ENCODE data around the gene LINC00237.

DNA sequence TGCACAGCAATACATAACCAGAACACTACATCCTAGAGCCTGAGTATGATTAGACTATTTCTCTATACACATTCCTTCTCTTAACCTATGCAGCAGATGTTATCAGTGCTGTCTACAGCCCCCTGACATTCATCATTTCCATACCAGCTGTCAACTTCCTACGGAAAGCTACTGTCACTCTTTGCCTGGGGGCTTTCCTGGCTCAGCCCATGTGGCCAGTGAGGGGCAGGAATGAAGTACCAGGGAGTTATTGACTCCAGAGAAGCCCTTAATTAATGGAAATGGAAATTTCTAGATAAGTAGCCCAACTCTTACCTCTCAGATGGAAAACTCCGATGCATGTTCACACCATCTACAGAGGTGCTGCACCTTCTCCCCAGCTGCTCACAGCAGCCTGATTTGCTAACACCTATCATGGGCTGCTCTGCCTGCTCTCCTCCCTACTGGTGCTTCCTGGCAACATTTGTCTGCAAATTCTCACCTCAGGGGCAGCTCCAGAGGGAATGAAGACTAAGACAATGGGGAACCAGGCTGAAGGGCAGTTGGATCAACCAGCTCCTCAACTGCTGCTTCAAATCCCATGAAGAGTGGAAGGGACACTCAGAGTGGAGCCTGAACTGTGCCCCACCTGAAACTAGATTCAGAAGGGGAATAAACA lies 59.6 kb downstream of the LINC00237 start:
- no peak for TF ChIP-seq TAF1 (conservative IDR thresholded peaks at IDR 0.05)
- TF ChIP-seq, protein P1, sequence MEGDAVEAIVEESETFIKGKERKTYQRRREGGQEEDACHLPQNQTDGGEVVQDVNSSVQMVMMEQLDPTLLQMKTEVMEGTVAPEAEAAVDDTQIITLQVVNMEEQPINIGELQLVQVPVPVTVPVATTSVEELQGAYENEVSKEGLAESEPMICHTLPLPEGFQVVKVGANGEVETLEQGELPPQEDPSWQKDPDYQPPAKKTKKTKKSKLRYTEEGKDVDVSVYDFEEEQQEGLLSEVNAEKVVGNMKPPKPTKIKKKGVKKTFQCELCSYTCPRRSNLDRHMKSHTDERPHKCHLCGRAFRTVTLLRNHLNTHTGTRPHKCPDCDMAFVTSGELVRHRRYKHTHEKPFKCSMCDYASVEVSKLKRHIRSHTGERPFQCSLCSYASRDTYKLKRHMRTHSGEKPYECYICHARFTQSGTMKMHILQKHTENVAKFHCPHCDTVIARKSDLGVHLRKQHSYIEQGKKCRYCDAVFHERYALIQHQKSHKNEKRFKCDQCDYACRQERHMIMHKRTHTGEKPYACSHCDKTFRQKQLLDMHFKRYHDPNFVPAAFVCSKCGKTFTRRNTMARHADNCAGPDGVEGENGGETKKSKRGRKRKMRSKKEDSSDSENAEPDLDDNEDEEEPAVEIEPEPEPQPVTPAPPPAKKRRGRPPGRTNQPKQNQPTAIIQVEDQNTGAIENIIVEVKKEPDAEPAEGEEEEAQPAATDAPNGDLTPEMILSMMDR (IDR thresholded peaks at IDR 0.05; ENCODE audit: low read depth, low read length, missing input control): no peak
- TF ChIP-seq YY1 (IDR thresholded peaks at IDR 0.05): no peak
- TF ChIP-seq, protein P2, sequence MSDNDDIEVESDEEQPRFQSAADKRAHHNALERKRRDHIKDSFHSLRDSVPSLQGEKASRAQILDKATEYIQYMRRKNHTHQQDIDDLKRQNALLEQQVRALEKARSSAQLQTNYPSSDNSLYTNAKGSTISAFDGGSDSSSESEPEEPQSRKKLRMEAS (IDR thresholded peaks at IDR 0.05): no peak
- TF ChIP-seq, protein P3, sequence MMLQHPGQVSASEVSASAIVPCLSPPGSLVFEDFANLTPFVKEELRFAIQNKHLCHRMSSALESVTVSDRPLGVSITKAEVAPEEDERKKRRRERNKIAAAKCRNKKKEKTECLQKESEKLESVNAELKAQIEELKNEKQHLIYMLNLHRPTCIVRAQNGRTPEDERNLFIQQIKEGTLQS (IDR thresholded peaks at IDR 0.05): no peak
- TF ChIP-seq NR2F2 (IDR thresholded peaks at IDR 0.05): no peak
- TF ChIP-seq JUND (IDR thresholded peaks at IDR 0.05): no peak
- no peak for TF ChIP-seq FOXA1 (IDR thresholded peaks at IDR 0.05)
- TF ChIP-seq, protein P4, sequence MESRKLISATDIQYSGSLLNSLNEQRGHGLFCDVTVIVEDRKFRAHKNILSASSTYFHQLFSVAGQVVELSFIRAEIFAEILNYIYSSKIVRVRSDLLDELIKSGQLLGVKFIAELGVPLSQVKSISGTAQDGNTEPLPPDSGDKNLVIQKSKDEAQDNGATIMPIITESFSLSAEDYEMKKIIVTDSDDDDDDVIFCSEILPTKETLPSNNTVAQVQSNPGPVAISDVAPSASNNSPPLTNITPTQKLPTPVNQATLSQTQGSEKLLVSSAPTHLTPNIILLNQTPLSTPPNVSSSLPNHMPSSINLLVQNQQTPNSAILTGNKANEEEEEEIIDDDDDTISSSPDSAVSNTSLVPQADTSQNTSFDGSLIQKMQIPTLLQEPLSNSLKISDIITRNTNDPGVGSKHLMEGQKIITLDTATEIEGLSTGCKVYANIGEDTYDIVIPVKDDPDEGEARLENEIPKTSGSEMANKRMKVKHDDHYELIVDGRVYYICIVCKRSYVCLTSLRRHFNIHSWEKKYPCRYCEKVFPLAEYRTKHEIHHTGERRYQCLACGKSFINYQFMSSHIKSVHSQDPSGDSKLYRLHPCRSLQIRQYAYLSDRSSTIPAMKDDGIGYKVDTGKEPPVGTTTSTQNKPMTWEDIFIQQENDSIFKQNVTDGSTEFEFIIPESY (IDR thresholded peaks at IDR 0.05): no peak
- no peak for TF ChIP-seq RAD21 (IDR thresholded peaks at IDR 0.05)
- TF ChIP-seq GABPA (IDR thresholded peaks at IDR 0.05 in 1 of 2, conservative IDR thresholded peaks at IDR 0.05 in 1 of 2): no peak
